Measurements from ENCODE around the gene QKI.
A peak's percentile ranks its signal among the peaks of the same experiment; 100 is the strongest.

Gene QKI

GRCh38 chr6:163393923-163394322, 20.6 kb upstream of the QKI start:
- no peak for DNase-seq

GRCh38 chr6:163394659-163395058, 19.9 kb upstream of the QKI start:
- no peak for DNase-seq

- DNase-seq = no peak
Measured at GRCh38 chr6:163395122-163395830, 19.2 kb upstream of the QKI start.

GRCh38 chr6:163395831-163396185, 18.7 kb upstream of the QKI start:
- DNase-seq = no peak

- DNase-seq = no peak
Measured at GRCh38 chr6:163397326-163397725, 17.2 kb upstream of the QKI start.

- no peak for DNase-seq
Measured at GRCh38 chr6:163398115-163398514, 16.4 kb upstream of the QKI start.

- DNase-seq = no peak
Measured at GRCh38 chr6:163398815-163399214, 15.7 kb upstream of the QKI start.

- DNase-seq = no peak
Measured at GRCh38 chr6:163400509-163400908, 14.0 kb upstream of the QKI start.

- no peak for DNase-seq
Measured at GRCh38 chr6:163401039-163401885, 13.3 kb upstream of the QKI start.

- no peak for DNase-seq
Measured at GRCh38 chr6:163402616-163403015, 11.9 kb upstream of the QKI start.

GRCh38 chr6:163404825-163405265, 9.7 kb upstream of the QKI start:
- no peak for DNase-seq

- DNase-seq = peak; percentile 44
Measured at GRCh38 chr6:163405412-163406309, 8.9 kb upstream of the QKI start.

GRCh38 chr6:163406366-163406765, 8.2 kb upstream of the QKI start:
- DNase-seq = no peak

- DNase-seq = no peak
Measured at GRCh38 chr6:163406830-163407229, 7.7 kb upstream of the QKI start.

- DNase-seq = no peak
Measured at GRCh38 chr6:163408352-163408991, 6.0 kb upstream of the QKI start.

- no peak for DNase-seq
Measured at GRCh38 chr6:163409712-163410111, 4.8 kb upstream of the QKI start.

GRCh38 chr6:163412341-163412740, 2.2 kb upstream of the QKI start:
- DNase-seq = no peak

- no peak for DNase-seq
Measured at GRCh38 chr6:163412801-163413344, 1.6 kb upstream of the QKI start.

- DNase-seq = peak; percentile 91
Measured at GRCh38 chr6:163413345-163414116, 987 bp upstream of the QKI start.

GRCh38 chr6:163414946-163415619, 565 bp downstream of the QKI start:
- DNase-seq = peak; percentile 37

Measured in CD4-positive, alpha-beta T cell treated with Interleukin-17A for 4 hours (primary cell).